ENCODE data around the gene PARN.
"Not testable (repeated sequence)": the region's sequence is repeated elsewhere in the genome, so short reads cannot be mapped to it uniquely, and the experiment has no call there.

Gene PARN

DNA sequence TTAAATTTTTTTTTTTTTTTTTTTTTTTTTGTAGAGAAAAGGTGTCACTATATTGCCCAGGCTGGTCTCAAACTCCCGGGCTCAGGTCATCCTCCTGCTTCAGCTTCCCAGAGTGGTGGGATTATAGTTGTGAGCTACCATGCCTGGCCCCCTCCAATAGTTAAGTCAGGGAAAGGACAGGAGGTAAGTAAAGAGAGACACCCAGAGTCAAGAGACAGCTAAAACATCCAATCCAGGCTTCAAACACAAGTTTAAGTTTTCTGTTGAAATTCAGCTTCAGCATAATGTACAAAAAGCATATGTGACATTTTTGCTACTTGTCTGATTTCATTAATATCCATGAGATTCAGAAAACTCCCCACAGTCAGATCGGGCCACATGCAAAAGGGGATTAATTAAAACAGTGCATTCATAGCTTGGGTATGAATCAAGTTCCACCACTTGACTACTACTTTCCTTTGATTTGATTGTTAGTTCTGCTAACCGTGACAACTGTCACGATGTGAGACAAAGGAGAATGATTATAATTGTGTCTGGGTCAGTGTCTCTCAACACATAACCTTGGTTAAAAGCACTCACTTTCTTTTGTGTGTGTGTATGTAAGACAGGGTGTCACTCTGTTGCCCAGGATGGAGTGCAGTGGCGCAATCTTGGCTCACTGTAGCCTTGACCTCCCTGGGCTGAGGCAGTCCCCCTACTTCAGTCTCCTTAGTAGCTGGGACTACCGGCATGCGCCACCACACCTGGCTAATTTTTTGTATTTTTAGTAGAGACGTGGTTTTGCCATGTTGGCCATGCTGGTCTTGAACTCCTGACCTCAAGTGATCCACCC, 184.9 kb downstream of the PARN start:
- no peak for TF ChIP-seq ZFX (IDR thresholded peaks at IDR 0.05)
- TF ChIP-seq, protein P1, sequence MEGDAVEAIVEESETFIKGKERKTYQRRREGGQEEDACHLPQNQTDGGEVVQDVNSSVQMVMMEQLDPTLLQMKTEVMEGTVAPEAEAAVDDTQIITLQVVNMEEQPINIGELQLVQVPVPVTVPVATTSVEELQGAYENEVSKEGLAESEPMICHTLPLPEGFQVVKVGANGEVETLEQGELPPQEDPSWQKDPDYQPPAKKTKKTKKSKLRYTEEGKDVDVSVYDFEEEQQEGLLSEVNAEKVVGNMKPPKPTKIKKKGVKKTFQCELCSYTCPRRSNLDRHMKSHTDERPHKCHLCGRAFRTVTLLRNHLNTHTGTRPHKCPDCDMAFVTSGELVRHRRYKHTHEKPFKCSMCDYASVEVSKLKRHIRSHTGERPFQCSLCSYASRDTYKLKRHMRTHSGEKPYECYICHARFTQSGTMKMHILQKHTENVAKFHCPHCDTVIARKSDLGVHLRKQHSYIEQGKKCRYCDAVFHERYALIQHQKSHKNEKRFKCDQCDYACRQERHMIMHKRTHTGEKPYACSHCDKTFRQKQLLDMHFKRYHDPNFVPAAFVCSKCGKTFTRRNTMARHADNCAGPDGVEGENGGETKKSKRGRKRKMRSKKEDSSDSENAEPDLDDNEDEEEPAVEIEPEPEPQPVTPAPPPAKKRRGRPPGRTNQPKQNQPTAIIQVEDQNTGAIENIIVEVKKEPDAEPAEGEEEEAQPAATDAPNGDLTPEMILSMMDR (conservative IDR thresholded peaks at IDR 0.05), result no peak
- no peak overlapping the region for H3K27ac ChIP-seq

DNA sequence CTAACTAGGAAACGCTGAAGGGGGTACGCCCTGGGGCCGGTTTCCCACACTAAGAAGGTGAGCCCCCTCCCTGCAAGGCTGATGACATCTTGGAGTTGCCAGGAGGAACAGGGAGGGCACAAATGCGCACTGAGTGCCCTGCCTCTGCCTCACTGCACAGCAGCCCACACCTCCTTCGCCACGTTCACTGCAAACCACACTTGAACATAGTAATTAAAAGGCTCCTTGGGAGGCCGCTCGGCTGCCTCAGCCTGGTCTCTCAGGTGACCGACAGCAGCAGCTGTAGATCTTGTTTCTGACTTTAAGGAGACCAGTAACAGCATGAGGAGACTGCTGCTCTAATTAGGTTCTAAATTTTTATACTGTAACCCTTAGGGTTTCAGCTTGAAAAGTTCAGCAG, 188.5 kb downstream of the PARN start:
- not testable (repeated sequence) for H3K27ac ChIP-seq

DNA sequence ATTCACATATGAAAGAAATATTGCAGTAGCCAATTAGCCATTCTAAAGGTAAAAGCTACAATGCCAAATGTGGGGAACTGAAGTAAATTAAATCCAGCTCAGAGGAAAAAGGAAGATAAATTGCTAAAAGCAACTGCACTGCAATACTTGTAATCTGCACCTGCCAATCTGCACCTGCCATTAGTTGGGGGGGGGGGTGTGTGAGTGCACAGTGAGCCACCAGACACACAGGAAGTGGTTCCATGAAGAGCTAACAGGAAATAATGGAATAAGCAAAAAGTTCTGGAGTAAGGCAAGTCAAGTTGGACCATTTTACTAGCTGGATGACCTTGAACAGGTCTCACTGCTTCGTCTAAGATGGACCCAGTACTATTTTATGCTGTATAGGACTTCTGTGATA, 191.8 kb downstream of the PARN start:
- H3K27ac ChIP-seq, result no peak overlapping the region
- TF ChIP-seq ZFX (IDR thresholded peaks at IDR 0.05), result no peak
- TF ChIP-seq, protein P1 (conservative IDR thresholded peaks at IDR 0.05), result no peak

DNA sequence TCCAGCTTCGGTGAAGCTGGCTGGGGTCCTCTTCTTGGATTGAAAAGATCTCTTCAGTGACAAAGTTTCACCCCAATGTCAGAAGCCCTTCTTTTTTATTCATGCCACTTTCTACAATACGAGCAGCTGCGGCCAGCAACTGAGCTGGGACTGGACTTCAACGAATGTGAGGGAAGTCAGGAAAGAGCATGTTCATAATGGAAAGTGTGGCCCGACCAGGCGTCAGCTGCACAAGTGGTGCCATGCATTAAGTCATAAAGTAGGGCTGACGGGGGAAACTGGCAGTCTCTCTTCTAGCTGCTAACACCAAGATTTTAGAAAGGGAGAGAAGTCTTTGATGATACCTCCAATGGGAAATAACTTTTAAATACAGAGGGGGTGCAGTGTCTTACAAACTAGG, 192.6 kb downstream of the PARN start:
- TF ChIP-seq, protein P1 (conservative IDR thresholded peaks at IDR 0.05), result no peak
- no peak for TF ChIP-seq ZFX (IDR thresholded peaks at IDR 0.05)
- H3K27ac ChIP-seq, result no peak overlapping the region

DNA sequence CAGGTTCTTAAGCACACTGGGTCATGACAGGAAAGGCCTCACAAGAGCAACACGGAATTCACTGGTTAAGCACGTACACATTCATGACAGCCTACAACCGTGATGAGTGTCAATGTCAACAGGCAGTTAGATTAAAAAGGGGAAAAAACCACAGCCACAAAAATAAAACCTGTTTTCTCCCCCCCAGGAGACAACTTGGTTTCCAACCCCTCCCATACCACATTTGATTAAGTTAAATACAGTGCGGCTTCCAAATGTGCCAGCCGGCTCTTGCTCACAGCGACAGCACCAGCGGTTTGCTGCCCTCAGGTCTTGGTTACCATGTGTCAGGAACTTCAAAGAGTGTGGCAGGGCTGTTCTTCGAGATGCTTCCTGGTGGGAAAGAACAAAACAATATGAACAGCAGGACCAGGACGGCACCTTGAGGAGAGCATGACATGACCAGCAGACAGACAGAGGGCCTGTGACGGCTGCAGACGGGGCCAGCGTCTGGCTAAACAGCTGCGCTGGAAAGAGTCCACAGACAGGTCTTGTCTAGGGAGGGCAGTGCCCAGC, 193.6 kb downstream of the PARN start:
- H3K27ac ChIP-seq, result no peak overlapping the region
- no peak for TF ChIP-seq ZFX (IDR thresholded peaks at IDR 0.05)
- TF ChIP-seq, protein P1 (conservative IDR thresholded peaks at IDR 0.05), result no peak

DNA sequence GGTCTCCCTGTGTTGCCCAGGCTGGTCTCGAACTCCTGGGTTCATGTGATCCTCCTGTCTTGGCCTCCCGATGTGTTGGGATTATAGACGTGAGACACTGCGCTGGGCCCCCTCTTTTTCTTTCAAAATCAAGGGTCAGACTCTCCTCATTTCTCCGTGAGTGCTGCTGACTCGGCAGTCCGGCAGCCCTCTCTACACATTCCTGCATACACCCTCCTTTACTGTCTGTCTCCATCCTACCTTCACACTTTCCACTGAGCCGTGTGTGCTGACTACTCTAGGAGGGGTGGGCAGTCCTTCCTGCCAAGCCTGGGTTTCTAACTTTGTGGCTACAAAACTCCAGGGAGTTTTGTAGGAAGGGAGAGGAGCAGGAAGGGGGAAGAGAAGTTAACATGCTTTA, 195.2 kb downstream of the PARN start:
- TF ChIP-seq, protein P1 (conservative IDR thresholded peaks at IDR 0.05), result no peak
- no peak for TF ChIP-seq ZFX (IDR thresholded peaks at IDR 0.05)
- H3K27ac ChIP-seq, result no peak overlapping the region

DNA sequence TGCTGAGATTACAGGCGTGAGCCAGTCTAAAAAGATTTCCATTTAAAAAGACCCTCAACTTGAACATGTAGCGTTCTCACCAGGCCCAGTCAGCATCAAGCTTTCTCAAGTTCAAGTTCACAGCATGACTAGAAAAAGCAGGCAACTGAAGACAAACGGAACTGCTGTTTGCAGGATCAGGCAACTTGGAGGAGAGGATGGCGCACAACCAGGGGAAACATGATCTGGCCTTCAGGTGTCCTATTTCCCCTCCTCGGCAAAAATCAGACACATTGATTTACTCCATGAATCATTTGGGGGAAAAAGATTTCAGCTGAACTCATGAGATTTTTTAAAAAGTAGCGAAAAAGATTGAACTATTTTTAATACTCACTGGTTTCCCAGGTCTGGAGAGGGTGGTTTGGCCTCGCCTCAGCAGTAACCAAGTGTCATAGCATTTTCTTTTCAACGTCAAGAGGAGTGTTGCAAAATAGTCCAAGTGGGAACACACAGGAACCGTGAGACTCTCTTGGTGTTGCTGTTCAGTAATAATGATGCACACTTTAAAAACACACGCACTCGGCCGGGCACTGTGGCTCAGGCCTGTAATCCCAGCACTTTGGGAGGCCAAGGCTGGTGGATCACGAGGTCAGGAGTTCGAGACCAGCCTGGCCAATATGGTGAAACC, 201.0 kb downstream of the PARN start:
- not testable (repeated sequence) for H3K27ac ChIP-seq

DNA sequence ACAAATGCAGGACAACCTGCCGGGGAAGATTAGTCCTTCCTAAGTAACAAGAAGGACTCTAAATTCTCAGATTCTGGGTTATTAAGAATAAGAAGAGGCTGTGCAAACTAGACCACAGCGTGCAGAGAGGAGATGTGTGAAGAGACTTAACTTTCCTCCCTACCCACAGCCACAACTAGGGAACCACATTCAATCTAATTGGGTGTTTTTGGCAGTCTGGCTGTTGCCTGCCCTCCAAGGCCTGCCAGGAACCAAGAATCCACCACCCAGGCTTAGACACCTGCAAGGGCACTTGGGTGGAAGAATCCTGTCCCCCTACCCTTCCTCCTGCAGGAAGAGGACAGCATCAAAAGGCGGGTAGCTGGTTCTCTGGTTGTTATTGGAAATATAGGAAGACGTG, 202.0 kb downstream of the PARN start:
- H3K27ac ChIP-seq, result no peak overlapping the region
- TF ChIP-seq, protein P1 (conservative IDR thresholded peaks at IDR 0.05), result no peak
- TF ChIP-seq ZFX (IDR thresholded peaks at IDR 0.05), result no peak

All from C4-2B (cell line).